Loucy (cell line): ENCODE measurements around the gene MACROD2.

ENCODE experiments used
- H2AFZ ChIP-seq: fragments of 200-600 bp; sonication (generic); 2 replicates; pipeline ENCODE4 v1.6.0; 2016; ENCODE audit warnings: antibody characterized with exemption, mild to moderate bottlenecking, low read length, moderate library complexity
- H3F3A ChIP-seq: fragments of 200-600 bp; 2 replicates; pipeline ENCODE4 v1.6.0; 2016; ENCODE audit warnings: antibody characterized with exemption, low read depth, mild to moderate bottlenecking
- H3K27me3 ChIP-seq: fragments of 200-600 bp; sonication (generic); 2 replicates; pipeline ENCODE4 v1.6.1; 2014; ENCODE audit warnings: low read length, mild to moderate bottlenecking; ENCODE audit not compliant: insufficient read depth, poor library complexity, severe bottlenecking
- H3K36me3 ChIP-seq: fragments of 200-600 bp; sonication (generic); 2 replicates; pipeline ENCODE4 v1.6.1; 2016; ENCODE audit warnings: low read length; ENCODE audit not compliant: insufficient read depth
- H3K4me1 ChIP-seq: fragments of 200-600 bp; sonication (generic); 2 replicates; pipeline ENCODE4 v1.5.1; 2014; ENCODE audit warnings: low read length, mild to moderate bottlenecking; ENCODE audit not compliant: insufficient read depth, poor library complexity, severe bottlenecking
- H3K4me2 ChIP-seq: fragments of 200-600 bp; sonication (generic); 2 replicates; pipeline ENCODE4 v1.6.0; 2014; ENCODE audit warnings: antibody characterized with exemption, low read length, low read depth, mild to moderate bottlenecking; ENCODE audit not compliant: poor library complexity, severe bottlenecking
- H3K4me3 ChIP-seq: fragments of 200-600 bp; sonication (generic); 2 replicates; pipeline ENCODE4 v1.5.1; 2014; ENCODE audit warnings: low read length, mild to moderate bottlenecking, mixed read lengths; ENCODE audit not compliant: poor library complexity, severe bottlenecking
- H3K79me2 ChIP-seq: fragments of 200-600 bp; sonication (generic); 2 replicates; pipeline ENCODE4 v1.6.1; 2014; ENCODE audit warnings: low read length; ENCODE audit not compliant: insufficient read depth
- H3K9ac ChIP-seq: fragments of 200-600 bp; sonication (generic); 2 replicates; pipeline ENCODE4 v1.6.0; 2014; ENCODE audit warnings: mild to moderate bottlenecking, low read depth, low read length, moderate library complexity; ENCODE audit not compliant: poor library complexity, severe bottlenecking
- H3K9me2 ChIP-seq: fragments of 200-600 bp; sonication (generic); replicated peaks from 2 replicates; pipeline ENCODE4 v1.6.1; 2016; ENCODE audit warnings: low read depth, low read length, mixed read lengths
- H3K9me3 ChIP-seq: fragments of 200-600 bp; sonication (generic); 2 replicates; pipeline ENCODE4 v1.6.1; 2014; ENCODE audit warnings: mild to moderate bottlenecking, antibody characterized with exemption, low read length, low read depth; ENCODE audit not compliant: insufficient read depth
- H4K20me1 ChIP-seq: fragments of 200-600 bp; sonication (generic); 2 replicates; pipeline ENCODE4 v1.6.0; 2014; ENCODE audit warnings: antibody characterized with exemption, low read length, mild to moderate bottlenecking; ENCODE audit not compliant: insufficient read depth, poor library complexity, severe bottlenecking
- EZH2phosphoT487 ChIP-seq: fragments of 200-600 bp; IDR thresholded peaks from 2 replicates; pipeline ENCODE4 v1.6.1; 2018; ENCODE audit warnings: antibody characterized with exemption, mild to moderate bottlenecking, moderate library complexity, borderline replicate concordance
- TF ChIP-seq, protein P1 (sequence below): fragments of 200-600 bp; sonication (generic); conservative IDR thresholded peaks from 2 replicates; pipeline ENCODE4 v1.5.1; 2014; ENCODE audit warnings: mild to moderate bottlenecking, antibody characterized with exemption, low read length

MACROD2 gene

DNA sequence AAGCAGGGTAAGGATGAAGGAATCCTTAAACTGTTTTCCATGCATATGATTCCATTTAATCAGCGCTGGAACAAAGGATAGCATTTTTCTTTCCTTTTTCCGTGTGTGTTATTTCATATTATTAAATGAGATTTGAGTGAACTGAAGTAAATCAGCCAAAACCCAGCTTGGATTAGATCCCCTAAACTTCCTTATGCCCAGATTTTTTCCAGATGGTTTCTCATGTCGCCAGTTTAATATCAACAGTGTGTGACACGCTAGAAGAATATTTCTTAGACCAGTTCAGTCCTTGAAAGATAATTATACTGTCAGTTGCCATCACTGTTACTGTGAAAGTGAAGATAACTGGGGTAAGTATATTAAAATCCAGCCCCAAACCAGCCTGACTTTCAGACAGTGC lies 1568.5 kb downstream of the MACROD2 start:
- TF ChIP-seq EZH2phosphoT487 = no peak
- TF ChIP-seq, protein P1, sequence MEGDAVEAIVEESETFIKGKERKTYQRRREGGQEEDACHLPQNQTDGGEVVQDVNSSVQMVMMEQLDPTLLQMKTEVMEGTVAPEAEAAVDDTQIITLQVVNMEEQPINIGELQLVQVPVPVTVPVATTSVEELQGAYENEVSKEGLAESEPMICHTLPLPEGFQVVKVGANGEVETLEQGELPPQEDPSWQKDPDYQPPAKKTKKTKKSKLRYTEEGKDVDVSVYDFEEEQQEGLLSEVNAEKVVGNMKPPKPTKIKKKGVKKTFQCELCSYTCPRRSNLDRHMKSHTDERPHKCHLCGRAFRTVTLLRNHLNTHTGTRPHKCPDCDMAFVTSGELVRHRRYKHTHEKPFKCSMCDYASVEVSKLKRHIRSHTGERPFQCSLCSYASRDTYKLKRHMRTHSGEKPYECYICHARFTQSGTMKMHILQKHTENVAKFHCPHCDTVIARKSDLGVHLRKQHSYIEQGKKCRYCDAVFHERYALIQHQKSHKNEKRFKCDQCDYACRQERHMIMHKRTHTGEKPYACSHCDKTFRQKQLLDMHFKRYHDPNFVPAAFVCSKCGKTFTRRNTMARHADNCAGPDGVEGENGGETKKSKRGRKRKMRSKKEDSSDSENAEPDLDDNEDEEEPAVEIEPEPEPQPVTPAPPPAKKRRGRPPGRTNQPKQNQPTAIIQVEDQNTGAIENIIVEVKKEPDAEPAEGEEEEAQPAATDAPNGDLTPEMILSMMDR = no peak

DNA sequence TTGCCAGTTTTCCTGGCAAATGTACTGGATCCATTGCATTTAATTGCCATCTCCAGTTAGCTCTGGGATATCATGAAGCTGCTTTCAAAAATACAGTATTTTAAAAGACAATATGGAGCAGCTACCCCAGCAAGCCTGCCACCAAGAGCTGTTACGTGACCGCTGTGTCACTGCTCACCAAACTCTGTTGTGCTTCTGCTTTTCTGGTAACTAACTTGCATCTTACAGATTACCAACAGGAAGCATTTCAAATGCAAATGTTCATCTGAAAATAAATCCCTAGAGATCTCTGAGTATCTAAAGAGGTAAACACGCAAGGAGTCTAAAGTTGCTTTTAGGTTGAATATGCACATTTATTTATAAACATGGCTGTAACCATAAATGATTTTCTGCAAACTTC lies 1569.7 kb downstream of the MACROD2 start:
- no peaks in the 10 kb centered on the region for H4K20me1 ChIP-seq
- no peaks in the 10 kb centered on the region for H3K9me2 ChIP-seq
- no peaks in the 10 kb centered on the region for H3F3A ChIP-seq
- no peaks in the 10 kb centered on the region for H3K79me2 ChIP-seq
- TF ChIP-seq, protein P1 = no peak
- no peak for TF ChIP-seq EZH2phosphoT487
- no peaks in the 10 kb centered on the region for H3K9me3 ChIP-seq
- no peaks in the 10 kb centered on the region for H3K36me3 ChIP-seq
- no peaks in the 10 kb centered on the region for H3K4me1 ChIP-seq
- H3K9ac ChIP-seq = no peak overlapping the region
- no peaks in the 10 kb centered on the region for H3K27me3 ChIP-seq
- no peak overlapping the region for H3K4me2 ChIP-seq
- no peak overlapping the region for H3K4me3 ChIP-seq
- H2AFZ ChIP-seq = no peak overlapping the region

More for the DNA sequence above, 1568.5 kb downstream of the MACROD2 start:
- H2AFZ ChIP-seq = no peak overlapping the region
- no peaks in the 10 kb centered on the region for H3K27me3 ChIP-seq
- no peaks in the 10 kb centered on the region for H3F3A ChIP-seq
- H3K36me3 ChIP-seq = no peaks in the 10 kb centered on the region
- H4K20me1 ChIP-seq = no peaks in the 10 kb centered on the region
- no peaks in the 10 kb centered on the region for H3K4me1 ChIP-seq
- H3K4me3 ChIP-seq = no peak overlapping the region
- no peak overlapping the region for H3K4me2 ChIP-seq
- no peaks in the 10 kb centered on the region for H3K79me2 ChIP-seq
- no peak overlapping the region for H3K9ac ChIP-seq
- no peaks in the 10 kb centered on the region for H3K9me3 ChIP-seq
- H3K9me2 ChIP-seq = no peaks in the 10 kb centered on the region

DNA sequence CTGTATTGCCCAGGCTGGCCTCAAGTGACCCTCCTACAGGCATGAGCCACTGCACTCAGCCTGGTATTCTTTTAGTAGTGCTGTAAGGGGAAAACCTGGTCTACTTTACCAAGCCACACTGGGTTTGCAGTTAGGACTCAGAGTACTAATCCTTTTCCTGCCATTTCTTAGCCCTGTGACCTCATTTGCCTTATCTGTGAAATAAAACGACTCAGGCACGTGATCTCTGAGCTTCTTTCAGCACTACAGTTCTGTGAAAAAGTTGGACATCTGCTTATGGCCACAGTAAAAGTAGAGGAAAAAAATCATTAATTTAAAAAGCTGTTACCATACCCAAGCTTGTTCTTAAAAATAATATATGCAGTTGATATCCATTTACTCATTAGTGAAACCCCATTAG lies 1570.5 kb downstream of the MACROD2 start:
- no peaks in the 10 kb centered on the region for H3K9me3 ChIP-seq
- H2AFZ ChIP-seq = no peak overlapping the region
- no peaks in the 10 kb centered on the region for H3K4me1 ChIP-seq
- no peaks in the 10 kb centered on the region for H3K36me3 ChIP-seq
- TF ChIP-seq EZH2phosphoT487 = no peak
- H3K4me3 ChIP-seq = no peak overlapping the region
- H3K9ac ChIP-seq = no peak overlapping the region
- H4K20me1 ChIP-seq = no peaks in the 10 kb centered on the region
- no peaks in the 10 kb centered on the region for H3K79me2 ChIP-seq
- H3K9me2 ChIP-seq = no peaks in the 10 kb centered on the region
- no peak overlapping the region for H3K4me2 ChIP-seq
- no peaks in the 10 kb centered on the region for H3F3A ChIP-seq
- no peaks in the 10 kb centered on the region for H3K27me3 ChIP-seq

DNA sequence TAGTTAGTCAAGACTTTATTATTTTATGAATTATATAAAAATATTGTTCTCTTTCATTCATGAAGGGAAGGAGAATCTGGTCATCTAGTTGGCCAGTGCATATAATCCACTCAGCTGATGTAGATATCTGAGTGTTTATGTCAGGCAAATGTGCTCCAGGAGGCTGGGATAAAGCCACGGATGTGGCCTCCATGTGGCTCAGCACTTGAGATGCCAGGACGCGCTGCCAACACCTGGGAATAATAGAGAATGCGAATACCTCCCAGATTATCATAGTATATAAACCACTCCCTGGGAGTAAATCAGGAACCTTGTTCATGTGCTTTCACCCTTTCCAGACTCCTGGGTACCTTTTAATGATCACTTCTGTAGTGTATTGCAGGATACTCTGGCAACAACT lies 1571.9 kb downstream of the MACROD2 start:
- TF ChIP-seq EZH2phosphoT487 = no peak
- TF ChIP-seq, protein P1 = no peak
- Histone ChIP-seq H3K79me2 (no peaks in the 10 kb centered on the region), H4K20me1 (no peaks in the 10 kb centered on the region), H3K4me2 (no peak overlapping the region), H3K9me2 (no peaks in the 10 kb centered on the region), H3K4me1 (no peaks in the 10 kb centered on the region), H3F3A (no peaks in the 10 kb centered on the region), H3K4me3 (no peak overlapping the region), H3K9ac (no peak overlapping the region), H2AFZ (no peak overlapping the region), H3K27me3 (no peaks in the 10 kb centered on the region), H3K9me3 (no peaks in the 10 kb centered on the region), H3K36me3 (no peaks in the 10 kb centered on the region)
